Measurements from ENCODE around the gene AREL1.

GRCh38 chr14:74641601-74642391 lies 71.1 kb downstream of the AREL1 start:
- TF ChIP-seq CEBPB (IDR thresholded peaks at IDR 0.05), result no peak
- no peak for TF ChIP-seq RAD21 (IDR thresholded peaks at IDR 0.05; ENCODE audit: low read depth)
- TF ChIP-seq EP300 (IDR thresholded peaks at IDR 0.05; ENCODE audit: borderline replicate concordance), result no peak
- no peak for TF ChIP-seq YY1 (IDR thresholded peaks at IDR 0.05; ENCODE audit: low read depth)
- TF ChIP-seq USF1 (IDR thresholded peaks at IDR 0.05), result no peak
- TF ChIP-seq, protein P1, sequence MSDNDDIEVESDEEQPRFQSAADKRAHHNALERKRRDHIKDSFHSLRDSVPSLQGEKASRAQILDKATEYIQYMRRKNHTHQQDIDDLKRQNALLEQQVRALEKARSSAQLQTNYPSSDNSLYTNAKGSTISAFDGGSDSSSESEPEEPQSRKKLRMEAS (IDR thresholded peaks at IDR 0.05), result no peak
- TF ChIP-seq EGR1 (IDR thresholded peaks at IDR 0.05), result no peak
- TF ChIP-seq, protein P2, sequence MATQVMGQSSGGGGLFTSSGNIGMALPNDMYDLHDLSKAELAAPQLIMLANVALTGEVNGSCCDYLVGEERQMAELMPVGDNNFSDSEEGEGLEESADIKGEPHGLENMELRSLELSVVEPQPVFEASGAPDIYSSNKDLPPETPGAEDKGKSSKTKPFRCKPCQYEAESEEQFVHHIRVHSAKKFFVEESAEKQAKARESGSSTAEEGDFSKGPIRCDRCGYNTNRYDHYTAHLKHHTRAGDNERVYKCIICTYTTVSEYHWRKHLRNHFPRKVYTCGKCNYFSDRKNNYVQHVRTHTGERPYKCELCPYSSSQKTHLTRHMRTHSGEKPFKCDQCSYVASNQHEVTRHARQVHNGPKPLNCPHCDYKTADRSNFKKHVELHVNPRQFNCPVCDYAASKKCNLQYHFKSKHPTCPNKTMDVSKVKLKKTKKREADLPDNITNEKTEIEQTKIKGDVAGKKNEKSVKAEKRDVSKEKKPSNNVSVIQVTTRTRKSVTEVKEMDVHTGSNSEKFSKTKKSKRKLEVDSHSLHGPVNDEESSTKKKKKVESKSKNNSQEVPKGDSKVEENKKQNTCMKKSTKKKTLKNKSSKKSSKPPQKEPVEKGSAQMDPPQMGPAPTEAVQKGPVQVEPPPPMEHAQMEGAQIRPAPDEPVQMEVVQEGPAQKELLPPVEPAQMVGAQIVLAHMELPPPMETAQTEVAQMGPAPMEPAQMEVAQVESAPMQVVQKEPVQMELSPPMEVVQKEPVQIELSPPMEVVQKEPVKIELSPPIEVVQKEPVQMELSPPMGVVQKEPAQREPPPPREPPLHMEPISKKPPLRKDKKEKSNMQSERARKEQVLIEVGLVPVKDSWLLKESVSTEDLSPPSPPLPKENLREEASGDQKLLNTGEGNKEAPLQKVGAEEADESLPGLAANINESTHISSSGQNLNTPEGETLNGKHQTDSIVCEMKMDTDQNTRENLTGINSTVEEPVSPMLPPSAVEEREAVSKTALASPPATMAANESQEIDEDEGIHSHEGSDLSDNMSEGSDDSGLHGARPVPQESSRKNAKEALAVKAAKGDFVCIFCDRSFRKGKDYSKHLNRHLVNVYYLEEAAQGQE (IDR thresholded peaks at IDR 0.05; ENCODE audit: low read depth), result no peak
- TF ChIP-seq TEAD4 (IDR thresholded peaks at IDR 0.05), result no peak
- no peak for TF ChIP-seq CREB1 (IDR thresholded peaks at IDR 0.05; ENCODE audit: low read depth)
- TF ChIP-seq TAF1 (IDR thresholded peaks at IDR 0.05; ENCODE audit: low read depth), result no peak
- no peak for TF ChIP-seq TCF12 (IDR thresholded peaks at IDR 0.05; ENCODE audit: low read depth)
- TF ChIP-seq NFIC (IDR thresholded peaks at IDR 0.05), result no peak
